MCF 10A (cell line): ENCODE measurements around the gene NEMP1. TPM values are rescaled to one million over a fixed set of nuclear protein-coding genes. Genes with fewer than 3 reads are reported as not detected.
A peak's percentile ranks its signal among the peaks of the same experiment; 100 is the strongest.
"Not testable (repeated sequence)": the region's sequence is repeated elsewhere in the genome, so short reads cannot be mapped to it uniquely, and the experiment has no call there.

Source experiments
- BruUV-seq: library from RNA; stranded (reverse); fragments of 400-500 nt; replicated peaks from 2 replicates; lab custom pipeline; 2021; lab: Mats Ljungman, UMichigan
- CTCF ChIA-PET: fragments of 300-600 bp; sonication (Branson Sonifier 250); formaldehyde crosslinking; extraction: SDS; loops from one replicate; lab custom pipeline; 2021; ENCODE audit warnings: antibody characterized with exemption, inconsistent platforms; lab: Yijun Ruan, JAX
- POLR2A ChIA-PET: fragments of 300-600, 350-650 bp; sonication (Branson Sonifier 250); formaldehyde crosslinking; extraction: SDS; loops from one replicate; lab custom pipeline; 2020; ENCODE audit warnings: antibody characterized with exemption, inconsistent platforms; lab: Yijun Ruan, JAX
- DNase-seq: peaks from one replicate; pipeline ENCODE4 v3.0.0-alpha.2; 2018; ENCODE audit not compliant: unreplicated experiment
- H3K27ac Mint-ChIP-seq: one replicate; pipeline ENCODE4 v1.8.0; 2022; ENCODE audit warnings: mild to moderate bottlenecking, low read depth, mixed read lengths; ENCODE audit not compliant: unreplicated experiment
- H3K27me3 Mint-ChIP-seq: one replicate; pipeline ENCODE4 v1.8.0; 2022; ENCODE audit warnings: mixed read lengths; ENCODE audit not compliant: insufficient read depth, unreplicated experiment
- H3K36me3 Mint-ChIP-seq: one replicate; pipeline ENCODE4 v1.8.0; 2022; ENCODE audit warnings: mild to moderate bottlenecking, moderate library complexity, mixed read lengths; ENCODE audit not compliant: insufficient read depth, unreplicated experiment
- H3K4me1 Mint-ChIP-seq: one replicate; pipeline ENCODE4 v1.8.0; 2022; ENCODE audit warnings: mixed read lengths; ENCODE audit not compliant: insufficient read depth, unreplicated experiment
- H3K4me3 Mint-ChIP-seq: one replicate; pipeline ENCODE4 v1.8.0; 2022; ENCODE audit warnings: mild to moderate bottlenecking, moderate library complexity, mixed read lengths; ENCODE audit not compliant: unreplicated experiment
- H3K9me3 Mint-ChIP-seq: one replicate; pipeline ENCODE4 v1.8.0; 2022; ENCODE audit warnings: mixed read lengths; ENCODE audit not compliant: unreplicated experiment
- CTCF ChIP-seq: fragments of 200-600 bp; IDR thresholded peaks from one replicate; pipeline ENCODE4 v1.8.0; 2022; ENCODE audit warnings: antibody characterized with exemption, mild to moderate bottlenecking; ENCODE audit not compliant: unreplicated experiment
- intact Hi-C: fragments of 100-400 bp; cut with micrococcal nuclease; formaldehyde crosslinking; loops from 2 replicates; pipeline ENCODE4 v1.14.1; 2022
- total RNA-seq: library from RNA; stranded (reverse); gene quantifications from 2 replicates; pipeline ENCODE4 v1.2.3, GENCODE V29; 2022

Gene NEMP1
- total RNA-seq, 1 experiment from 2014 or later, result 17.5 TPM

- intact Hi-C loops, result no loop called here
- Mint-ChIP-seq H3K9me3 (no peaks in the 10 kb centered on the region), H3K27ac (no peak overlapping the region), H3K36me3 (no peaks in the 10 kb centered on the region), H3K27me3 (peaks cover 27% of the 10 kb centered on the region), H3K4me3 (no peak overlapping the region), H3K4me1 (peaks cover 19% of the 10 kb centered on the region)
- ChIA-PET CTCF (interaction anchor here (0.5 to 3.0 kb wide), 8 partner anchors 11 to 618 kb away, joined by 3 to 11 read pairs (median 4); partner anchors contain the start of genes TAC3 and ZBTB39), POLR2A (interaction anchor here (0.7 to 1.2 kb wide), 2 partner anchors 8 to 13 kb away, joined by 3 read pairs; no protein-coding TSS in a partner anchor)
- BruUV-seq, result no TSS peak
- no peak for TF ChIP-seq CTCF
- DNase-seq, result no peak
Observed at GRCh38 chr12:57027011-57027804, 51.4 kb downstream of the NEMP1 start.

GRCh38 chr12:57025196-57025595 is 53.4 kb downstream of the NEMP1 start:
- ChIA-PET CTCF (interaction anchor here (0.6 to 2.0 kb wide), 5 partner anchors 13 to 188 kb away, joined by 3 to 8 read pairs (median 3); no protein-coding TSS in a partner anchor), POLR2A (no interaction called here)
- Mint-ChIP-seq H3K4me1 (no peaks in the 10 kb centered on the region), H3K27me3 (peaks cover 27% of the 10 kb centered on the region), H3K27ac (no peak overlapping the region), H3K36me3 (no peaks in the 10 kb centered on the region), H3K9me3 (no peaks in the 10 kb centered on the region), H3K4me3 (no peak overlapping the region)
- intact Hi-C loops, result no loop called here
- no TSS peak for BruUV-seq
- TF ChIP-seq CTCF, result no peak
- no peak for DNase-seq

- H3K9me3 Mint-ChIP-seq, POLR2A ChIA-PET, DNase-seq, H3K4me3 Mint-ChIP-seq, H3K4me1 Mint-ChIP-seq, H3K36me3 Mint-ChIP-seq, H3K27ac Mint-ChIP-seq, intact Hi-C loops, BruUV-seq: not testable (repeated sequence)
- peaks cover 17% of the 10 kb centered on the region for H3K27me3 Mint-ChIP-seq
- CTCF ChIA-PET, result interaction anchor here (0.7 to 1.5 kb wide), 5 partner anchors 9 to 40 kb away, joined by 3 to 12 read pairs (median 4); no protein-coding TSS in a partner anchor
Observed at GRCh38 chr12:57022324-57022723, 56.3 kb downstream of the NEMP1 start.

GRCh38 chr12:57019983-57020719 is 58.4 kb downstream of the NEMP1 start:
- peak overlapping the region; percentile 39 for H3K27ac Mint-ChIP-seq
- BruUV-seq, result no TSS peak
- CTCF ChIA-PET, result interaction anchor here (1.2 to 3.5 kb wide), 5 partner anchors 9 to 18 kb away, joined by 3 to 12 read pairs (median 8); partner anchors contain the start of gene ZBTB39

More at GRCh38 chr12:57019983-57020719, 58.4 kb downstream of the NEMP1 start:
- no peak for TF ChIP-seq CTCF
- no peaks in the 10 kb centered on the region for H3K9me3 Mint-ChIP-seq
- POLR2A ChIA-PET, result interaction anchor here (0.6 to 1.4 kb wide), 4 partner anchors 7 to 155 kb away, joined by 3 to 4 read pairs (median 4); no protein-coding TSS in a partner anchor
- peaks cover 10% of the 10 kb centered on the region for H3K27me3 Mint-ChIP-seq
- H3K36me3 Mint-ChIP-seq, result no peaks in the 10 kb centered on the region
- intact Hi-C loops, result no loop called here
- no peak for DNase-seq
- no peaks in the 10 kb centered on the region for H3K4me1 Mint-ChIP-seq
- H3K4me3 Mint-ChIP-seq, result no peak overlapping the region
